Panc1 (cell line): ENCODE results near the gene RARA. TPM values are rescaled to one million over a fixed set of nuclear protein-coding genes. Genes with fewer than 3 reads are reported as not detected.
A peak's percentile ranks its signal among the peaks of the same experiment; 100 is the strongest.

ENCODE experiments used
- ATAC-seq: fragments of 200-7000 bp; cut with Tn5 transposase; 2 replicates; pipeline ENCODE4 v1.9.1; 2020; ENCODE audit warnings: mild to moderate bottlenecking, moderate library complexity
- BruUV-seq: library from RNA; stranded (reverse); fragments of 400-500 nt; replicated peaks from 2 replicates; lab custom pipeline; 2021; lab: Mats Ljungman, UMichigan
- CTCF ChIA-PET: fragments of 300-600 bp; sonication (Branson Sonifier 250); formaldehyde crosslinking; loops from one replicate; lab custom pipeline; 2022; ENCODE audit warnings: antibody characterized with exemption; lab: Charles Lee
- POLR2A ChIA-PET: fragments of 300-600 bp; sonication (Branson Sonifier 250); formaldehyde crosslinking; loops from one replicate; lab custom pipeline; 2022; ENCODE audit warnings: antibody characterized with exemption; lab: Charles Lee
- DNase-seq: peaks from one replicate; pipeline ENCODE4 v3.0.0-alpha.2; 2010; ENCODE audit warnings: low read depth, low spot score
- H3K27ac ChIP-seq: 2 replicates; pipeline ENCODE4 v1.5.1; 2011; ENCODE audit warnings: mild to moderate bottlenecking, low read length, inconsistent platforms
- H3K27me3 ChIP-seq: fragments of 200-500 bp; sonication (Bioruptor generic); 2 replicates; pipeline ENCODE4 v1.6.0; 2014; ENCODE audit warnings: low read length, inconsistent platforms; ENCODE audit not compliant: control insufficient read depth, insufficient read depth
- H3K36me3 ChIP-seq: fragments of 200-500 bp; sonication (Bioruptor generic); 2 replicates; pipeline ENCODE4 v1.5.1; 2014; ENCODE audit warnings: inconsistent platforms, mild to moderate bottlenecking, low read length, moderate library complexity; ENCODE audit not compliant: control insufficient read depth, insufficient read depth
- H3K4me1 ChIP-seq: 2 replicates; pipeline ENCODE4 v1.5.1; 2011; ENCODE audit warnings: inconsistent platforms, mild to moderate bottlenecking, low read length, moderate library complexity; ENCODE audit not compliant: control insufficient read depth, insufficient read depth
- H3K4me3 ChIP-seq, 2 experiments: 2 replicates each; pipeline ENCODE4 v1.5.1; 2011 to 2012; ENCODE audit warnings: low read depth in 2 of 2, low read length in 2 of 2, mild to moderate bottlenecking in 2 of 2, inconsistent platforms in 1 of 2, moderate library complexity in 1 of 2
- H3K9me3 ChIP-seq: fragments of 200-500 bp; sonication (Bioruptor generic); 2 replicates; pipeline ENCODE4 v1.5.1; 2014; ENCODE audit warnings: low read depth, mild to moderate bottlenecking, inconsistent platforms, low read length, moderate library complexity; ENCODE audit not compliant: control insufficient read depth, insufficient read depth
- POLR2AphosphoS5 ChIP-seq: IDR thresholded peaks from 2 replicates; pipeline ENCODE4 v1.6.1; 2012; ENCODE audit warnings: mild to moderate bottlenecking, low read depth, low read length, moderate library complexity
- SIN3A ChIP-seq: IDR thresholded peaks from 2 replicates; pipeline ENCODE4 v1.6.1; 2012; ENCODE audit warnings: low read depth, mild to moderate bottlenecking, low read length, moderate library complexity, borderline replicate concordance; ENCODE audit not compliant: insufficient read depth
- TCF7L2 ChIP-seq: IDR thresholded peaks from 2 replicates; pipeline ENCODE4 v1.6.1; 2011; ENCODE audit warnings: mild to moderate bottlenecking, low read depth, low read length, inconsistent platforms
- in situ Hi-C: cut with HindIII; loops from 2 replicates; pipeline ENCODE4 v1.10.0; 2016; ENCODE audit warnings: low sequenced_read_pairs, low pct_unique_long_range_greater_than_20kb
- intact Hi-C: fragments of 100-400 bp; cut with micrococcal nuclease; formaldehyde crosslinking; loops from one replicate; pipeline ENCODE4 v1.10.0; 2022; ENCODE audit not compliant: unreplicated experiment
- total RNA-seq: library from RNA; stranded (reverse); gene quantifications from one replicate; pipeline ENCODE4 v1.2.1, GENCODE V29; 2021; ENCODE audit not compliant: unreplicated experiment
- TF ChIP-seq, protein P1 (sequence below): fragments of 450-650 bp; IDR thresholded peaks from 2 replicates; pipeline ENCODE4 v1.5.1; 2017; ENCODE audit warnings: mild to moderate bottlenecking
- TF ChIP-seq, protein P2 (sequence below), 2 experiments: IDR thresholded peaks; 2 replicates each; pipeline ENCODE4 v1.6.1; 2011 to 2012; ENCODE audit warnings: low read depth in 2 of 2, control low read depth in 1 of 2, low read length in 1 of 2, mild to moderate bottlenecking in 1 of 2, moderate library complexity in 1 of 2; ENCODE audit not compliant: insufficient read depth in 1 of 2

RARA gene
- total RNA-seq, 1 experiment from 2014 or later = 55.6 TPM

DNA sequence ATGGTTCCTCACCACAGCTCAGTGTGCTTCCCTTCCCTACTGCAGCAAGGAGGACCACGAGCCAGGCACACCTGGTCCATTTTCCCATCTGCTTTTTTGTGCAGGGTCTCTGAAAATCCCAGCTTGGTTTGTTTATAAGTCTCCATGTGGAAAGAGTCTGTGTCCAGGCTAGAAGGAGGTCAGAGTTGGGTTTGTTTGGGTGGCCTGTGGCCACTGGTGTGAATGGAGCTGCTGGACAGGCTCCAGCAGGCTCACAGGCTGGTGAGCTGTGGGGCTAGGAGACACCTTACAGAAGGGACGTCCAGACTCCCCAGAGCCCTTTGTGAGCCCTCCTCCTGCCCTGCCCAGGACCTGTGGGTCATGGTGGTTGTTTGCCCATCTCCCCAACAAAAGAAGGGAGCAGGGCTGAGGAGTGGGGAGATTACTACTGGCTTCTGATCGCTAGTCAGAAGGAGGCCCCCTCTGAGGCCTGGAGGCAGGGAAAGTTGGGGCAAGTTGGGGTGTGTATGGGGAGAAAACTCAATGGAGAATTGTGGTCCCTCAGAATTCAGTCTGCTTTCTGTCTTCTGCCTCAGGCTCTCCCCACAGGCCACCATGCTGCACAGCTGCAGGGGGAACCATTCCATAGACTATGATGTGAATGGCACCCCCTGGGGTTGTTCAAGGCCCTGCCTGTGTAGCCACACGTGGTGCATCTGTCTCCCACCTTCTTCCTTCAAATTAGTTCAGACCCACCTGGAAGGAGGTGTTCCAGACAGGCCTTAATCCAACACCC, 4.1 kb downstream of the RARA start:
- H3K4me3 ChIP-seq = no peak overlapping the region
- POLR2A ChIA-PET = no interaction called here
- CTCF ChIA-PET = no interaction called here
- H3K36me3 ChIP-seq = no peaks in the 10 kb centered on the region
- no TSS peak for BruUV-seq
- intact Hi-C loops (no loop called here), in situ Hi-C loops (no loop called here)
- no peak for ATAC-seq
- H3K27ac ChIP-seq = peak overlapping the region; percentile 95
- TF ChIP-seq SIN3A = no peak
- TF ChIP-seq TCF7L2 = no peak
- no peaks in the 10 kb centered on the region for H3K9me3 ChIP-seq
- no peaks in the 10 kb centered on the region for H3K27me3 ChIP-seq
- H3K4me1 ChIP-seq = peaks cover 86% of the 10 kb centered on the region
- DNase-seq = no peak

DNA sequence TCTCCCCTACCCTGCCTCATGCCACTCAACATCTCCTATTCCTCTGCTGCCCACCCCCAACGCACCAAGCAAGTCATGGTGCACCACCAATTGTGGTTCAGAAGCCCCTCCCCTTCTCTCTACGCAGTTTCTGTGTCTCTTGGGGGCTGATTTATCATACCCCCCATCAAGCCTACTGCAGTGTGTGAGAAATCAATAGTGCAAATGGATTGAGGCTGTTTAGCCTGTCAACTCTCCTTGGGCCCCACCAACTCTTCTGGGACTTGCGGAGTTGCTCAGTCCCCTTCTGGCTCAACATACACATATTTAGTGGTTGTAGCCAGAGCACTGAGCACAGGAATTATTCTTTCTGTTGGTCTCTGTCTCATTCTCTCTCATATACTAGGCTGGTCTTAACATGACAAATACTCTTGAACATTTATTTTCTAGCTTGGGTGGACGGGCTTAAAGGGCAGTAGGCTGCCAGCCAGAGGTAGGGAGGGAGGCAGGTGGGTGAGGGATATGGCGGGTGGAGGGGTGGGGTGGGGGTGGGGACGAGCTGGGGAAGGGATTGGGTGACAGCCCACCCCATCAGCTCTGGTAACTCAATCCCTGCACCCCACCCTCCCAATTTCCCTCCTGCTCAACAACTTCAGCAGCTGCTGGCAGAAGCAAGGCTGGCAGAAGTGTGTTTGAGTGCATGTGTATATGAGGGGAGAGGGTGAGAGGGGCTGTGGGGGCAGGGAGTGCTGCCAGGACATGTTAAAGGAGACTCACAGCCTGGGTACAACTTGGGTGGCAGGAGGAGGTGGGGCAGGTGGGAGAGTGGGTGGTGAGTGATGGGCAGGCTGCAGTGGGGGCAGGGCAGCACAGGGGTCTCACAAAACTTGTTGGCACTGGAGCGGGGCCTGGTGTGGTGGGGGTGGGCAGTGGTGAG, 4.9 kb downstream of the RARA start:
- BruUV-seq = no TSS peak
- in situ Hi-C loops = no loop called here

More for the DNA sequence above, 4.9 kb downstream of the RARA start:
- peaks cover 78% of the 10 kb centered on the region for H3K4me1 ChIP-seq
- TF ChIP-seq POLR2AphosphoS5 (no peak), TCF7L2 (no peak), SIN3A (no peak)
- TF ChIP-seq, protein P1, sequence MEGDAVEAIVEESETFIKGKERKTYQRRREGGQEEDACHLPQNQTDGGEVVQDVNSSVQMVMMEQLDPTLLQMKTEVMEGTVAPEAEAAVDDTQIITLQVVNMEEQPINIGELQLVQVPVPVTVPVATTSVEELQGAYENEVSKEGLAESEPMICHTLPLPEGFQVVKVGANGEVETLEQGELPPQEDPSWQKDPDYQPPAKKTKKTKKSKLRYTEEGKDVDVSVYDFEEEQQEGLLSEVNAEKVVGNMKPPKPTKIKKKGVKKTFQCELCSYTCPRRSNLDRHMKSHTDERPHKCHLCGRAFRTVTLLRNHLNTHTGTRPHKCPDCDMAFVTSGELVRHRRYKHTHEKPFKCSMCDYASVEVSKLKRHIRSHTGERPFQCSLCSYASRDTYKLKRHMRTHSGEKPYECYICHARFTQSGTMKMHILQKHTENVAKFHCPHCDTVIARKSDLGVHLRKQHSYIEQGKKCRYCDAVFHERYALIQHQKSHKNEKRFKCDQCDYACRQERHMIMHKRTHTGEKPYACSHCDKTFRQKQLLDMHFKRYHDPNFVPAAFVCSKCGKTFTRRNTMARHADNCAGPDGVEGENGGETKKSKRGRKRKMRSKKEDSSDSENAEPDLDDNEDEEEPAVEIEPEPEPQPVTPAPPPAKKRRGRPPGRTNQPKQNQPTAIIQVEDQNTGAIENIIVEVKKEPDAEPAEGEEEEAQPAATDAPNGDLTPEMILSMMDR = no peak
- TF ChIP-seq, protein P2, sequence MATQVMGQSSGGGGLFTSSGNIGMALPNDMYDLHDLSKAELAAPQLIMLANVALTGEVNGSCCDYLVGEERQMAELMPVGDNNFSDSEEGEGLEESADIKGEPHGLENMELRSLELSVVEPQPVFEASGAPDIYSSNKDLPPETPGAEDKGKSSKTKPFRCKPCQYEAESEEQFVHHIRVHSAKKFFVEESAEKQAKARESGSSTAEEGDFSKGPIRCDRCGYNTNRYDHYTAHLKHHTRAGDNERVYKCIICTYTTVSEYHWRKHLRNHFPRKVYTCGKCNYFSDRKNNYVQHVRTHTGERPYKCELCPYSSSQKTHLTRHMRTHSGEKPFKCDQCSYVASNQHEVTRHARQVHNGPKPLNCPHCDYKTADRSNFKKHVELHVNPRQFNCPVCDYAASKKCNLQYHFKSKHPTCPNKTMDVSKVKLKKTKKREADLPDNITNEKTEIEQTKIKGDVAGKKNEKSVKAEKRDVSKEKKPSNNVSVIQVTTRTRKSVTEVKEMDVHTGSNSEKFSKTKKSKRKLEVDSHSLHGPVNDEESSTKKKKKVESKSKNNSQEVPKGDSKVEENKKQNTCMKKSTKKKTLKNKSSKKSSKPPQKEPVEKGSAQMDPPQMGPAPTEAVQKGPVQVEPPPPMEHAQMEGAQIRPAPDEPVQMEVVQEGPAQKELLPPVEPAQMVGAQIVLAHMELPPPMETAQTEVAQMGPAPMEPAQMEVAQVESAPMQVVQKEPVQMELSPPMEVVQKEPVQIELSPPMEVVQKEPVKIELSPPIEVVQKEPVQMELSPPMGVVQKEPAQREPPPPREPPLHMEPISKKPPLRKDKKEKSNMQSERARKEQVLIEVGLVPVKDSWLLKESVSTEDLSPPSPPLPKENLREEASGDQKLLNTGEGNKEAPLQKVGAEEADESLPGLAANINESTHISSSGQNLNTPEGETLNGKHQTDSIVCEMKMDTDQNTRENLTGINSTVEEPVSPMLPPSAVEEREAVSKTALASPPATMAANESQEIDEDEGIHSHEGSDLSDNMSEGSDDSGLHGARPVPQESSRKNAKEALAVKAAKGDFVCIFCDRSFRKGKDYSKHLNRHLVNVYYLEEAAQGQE (IDR thresholded peaks at IDR 0.05; ENCODE audit: insufficient read depth in 1 of 2, low read depth in 2 of 2, low read length in 1 of 2) = no peak
- H3K9me3 ChIP-seq = no peaks in the 10 kb centered on the region
- H3K4me3 ChIP-seq = no peak overlapping the region
- CTCF ChIA-PET = no interaction called here
- ATAC-seq (no peak), DNase-seq (no peak)
- peak overlapping the region; percentile 95 for H3K27ac ChIP-seq
- intact Hi-C loops = no loop called here
- H3K27me3 ChIP-seq = no peaks in the 10 kb centered on the region
- POLR2A ChIA-PET = interaction anchor here (0.6 kb wide), 1 partner anchor 38 kb away, joined by 3 read pairs; no protein-coding TSS in a partner anchor
- no peaks in the 10 kb centered on the region; the same call in 1 of the 2 replicates for H3K36me3 ChIP-seq
